NOMO-1 (cell line): ENCODE results near the gene GPR82.

Experiments
- DNase-seq, 2 experiments: peaks; one replicate each; lab custom pipeline; 2025; ENCODE audit not compliant: unreplicated experiment in 2 of 2; lab: John Stamatoyannopoulos, UW

Gene GPR82

GRCh38 chrX:41718481-41719235 lies 5.3 kb upstream of the GPR82 start:
- DNase-seq, result no peak

- peak in 1 of 2 experiments; percentile 14 for DNase-seq
These were observed 4.4 kb upstream of the GPR82 start for GRCh38 chrX:41719610-41720009.

DNA sequence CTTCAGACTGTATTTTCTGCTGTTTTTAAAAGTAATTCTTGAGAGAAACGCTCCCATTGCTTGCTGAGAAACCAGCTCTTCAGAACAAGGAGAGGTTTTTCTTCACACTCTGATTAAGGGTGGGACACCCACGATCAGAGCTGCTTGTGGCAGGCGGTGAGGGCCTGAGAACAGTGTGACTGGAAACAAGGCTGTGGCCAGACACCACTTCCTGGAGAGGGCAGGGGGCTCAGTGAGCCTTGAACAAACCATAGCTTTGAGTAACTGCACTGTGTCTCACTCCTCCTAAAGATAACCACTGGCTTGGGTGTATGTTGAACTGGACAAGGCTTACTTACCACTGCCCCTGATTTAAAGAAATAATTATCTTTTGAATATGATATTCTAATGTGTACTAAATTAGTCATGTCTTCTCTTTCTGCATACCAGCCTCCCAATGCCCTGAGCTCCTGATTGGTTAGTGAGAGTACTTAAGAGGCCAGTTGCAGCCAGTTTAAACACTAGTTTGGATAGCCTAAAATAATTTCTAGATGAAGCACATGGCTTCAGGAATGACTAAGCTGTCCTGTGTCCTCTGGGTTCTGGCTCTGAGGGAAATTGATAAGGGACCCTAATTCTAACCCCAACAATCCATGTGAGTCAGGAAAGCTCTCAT lies 3.7 kb upstream of the GPR82 start:
- DNase-seq, result no peak

- no peak for DNase-seq
These were observed 2.4 kb upstream of the GPR82 start for GRCh38 chrX:41721590-41721989.

- no peak for DNase-seq
These were observed 1.8 kb upstream of the GPR82 start for GRCh38 chrX:41722214-41722613.

GRCh38 chrX:41722816-41723618 lies 964 bp upstream of the GPR82 start:
- peak in 1 of 2 experiments; percentile 18 for DNase-seq

DNA sequence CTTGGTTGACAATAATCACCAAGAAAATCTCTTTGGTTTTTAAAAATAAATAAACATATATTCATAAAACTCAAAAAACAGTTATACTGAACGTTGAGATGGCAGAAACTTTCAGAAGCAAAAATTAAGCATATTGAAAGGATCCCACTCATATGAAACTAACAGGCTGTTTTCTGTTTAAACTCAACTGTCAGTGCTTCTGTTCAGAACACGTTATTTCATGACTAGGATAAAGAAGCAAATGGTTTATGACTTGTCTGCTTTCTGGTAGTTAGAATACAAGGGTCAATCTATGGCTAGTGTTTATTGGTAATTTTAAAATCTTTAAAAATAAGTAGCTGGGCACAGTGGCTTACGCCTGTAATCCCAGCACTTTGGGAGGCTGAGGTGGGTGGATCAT lies 4.1 kb downstream of the GPR82 start:
- DNase-seq, result no peak

DNA sequence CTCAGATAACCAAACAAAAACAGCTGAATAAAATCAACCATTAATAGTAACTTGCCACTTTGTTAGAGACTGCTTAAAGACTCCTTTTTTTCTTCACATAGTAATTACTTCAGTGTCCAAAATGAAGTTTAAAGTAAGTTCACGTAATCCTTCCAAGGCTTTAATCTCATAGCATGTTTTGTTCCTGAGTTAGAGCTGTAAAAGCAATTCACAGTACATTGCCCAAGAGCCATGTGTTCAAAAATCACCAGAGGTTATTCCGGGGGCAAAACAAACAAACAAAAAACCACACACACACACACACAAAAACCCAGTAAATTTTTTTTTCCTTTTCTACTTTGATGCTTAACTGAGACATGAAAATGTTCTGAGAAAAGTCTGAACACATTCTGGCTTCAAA lies 6.1 kb downstream of the GPR82 start:
- DNase-seq, result no peak

DNA sequence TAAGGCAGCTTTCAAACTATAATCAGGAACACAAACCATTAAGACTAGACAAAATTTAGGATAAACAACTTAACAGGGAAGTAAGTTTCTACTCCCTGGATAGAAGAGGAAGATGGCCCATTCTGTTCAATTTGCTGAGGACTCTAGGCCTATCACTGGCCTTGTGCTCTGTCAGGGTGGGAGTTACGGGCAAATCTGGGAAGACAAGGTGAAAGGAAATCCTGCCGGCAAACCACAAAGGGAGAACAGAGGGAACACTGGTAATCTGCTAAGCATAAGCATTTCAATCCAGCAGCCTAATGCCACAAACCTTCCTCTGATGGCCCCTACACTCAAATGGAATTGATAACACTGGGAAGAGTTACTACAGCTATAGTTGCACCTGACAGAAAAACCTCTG lies 8.3 kb downstream of the GPR82 start:
- no peak for DNase-seq

DNA sequence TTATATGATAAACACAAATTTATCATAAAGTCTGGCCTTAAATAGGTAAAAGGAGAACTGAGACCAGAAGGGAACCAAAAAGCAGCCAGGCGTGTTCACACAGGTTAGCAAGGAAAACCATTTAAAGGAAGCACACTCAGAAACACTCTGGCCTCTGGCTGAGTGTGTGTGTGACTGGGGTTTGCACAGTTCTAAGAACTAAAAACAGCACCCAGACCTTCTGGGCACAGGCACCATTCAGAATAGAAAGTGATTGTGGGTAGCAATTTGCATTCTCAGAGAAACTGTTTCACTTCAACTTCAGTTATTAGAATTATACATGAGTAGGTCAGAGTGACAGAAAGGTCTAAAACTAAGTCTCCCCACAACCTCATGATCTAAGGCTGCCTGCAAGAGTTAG lies 10.0 kb downstream of the GPR82 start:
- peak in 1 of 2 experiments; percentile 14 for DNase-seq

GRCh38 chrX:41734530-41734929 lies 10.5 kb downstream of the GPR82 start:
- peak in 1 of 2 experiments; percentile 10 for DNase-seq

DNA sequence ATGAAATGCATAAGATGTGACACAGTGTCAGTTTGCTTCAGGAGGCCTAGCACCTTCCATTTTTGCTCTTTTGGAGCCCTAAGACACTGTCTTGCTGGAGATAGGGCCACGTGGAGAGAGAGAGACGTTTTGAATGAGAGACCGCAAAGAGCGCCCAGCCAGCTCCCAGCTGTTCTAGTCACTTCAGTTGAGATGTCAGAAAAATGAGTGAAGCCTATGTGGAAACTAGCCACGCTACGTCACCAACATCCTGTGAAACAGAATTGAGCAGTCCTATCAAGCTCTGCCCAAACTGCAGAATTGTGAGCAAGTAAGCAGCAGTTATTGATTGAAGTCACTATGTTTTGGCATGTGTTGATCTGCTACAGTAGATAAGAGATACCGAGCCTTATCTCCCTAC lies 13.1 kb downstream of the GPR82 start:
- no peak for DNase-seq

- DNase-seq, result no peak
These were observed 15.9 kb downstream of the GPR82 start for GRCh38 chrX:41739871-41740270.

- DNase-seq, result no peak
These were observed 26.7 kb downstream of the GPR82 start for GRCh38 chrX:41750716-41751115.

- DNase-seq, result no peak
These were observed 34.4 kb downstream of the GPR82 start for GRCh38 chrX:41758401-41758800.

GRCh38 chrX:41759817-41760216 lies 35.8 kb downstream of the GPR82 start:
- peak; percentile 8 to 17 for DNase-seq

GRCh38 chrX:41761169-41761568 lies 37.2 kb downstream of the GPR82 start:
- DNase-seq, result no peak

- no peak for DNase-seq
These were observed 37.7 kb downstream of the GPR82 start for GRCh38 chrX:41761702-41762101.

DNA sequence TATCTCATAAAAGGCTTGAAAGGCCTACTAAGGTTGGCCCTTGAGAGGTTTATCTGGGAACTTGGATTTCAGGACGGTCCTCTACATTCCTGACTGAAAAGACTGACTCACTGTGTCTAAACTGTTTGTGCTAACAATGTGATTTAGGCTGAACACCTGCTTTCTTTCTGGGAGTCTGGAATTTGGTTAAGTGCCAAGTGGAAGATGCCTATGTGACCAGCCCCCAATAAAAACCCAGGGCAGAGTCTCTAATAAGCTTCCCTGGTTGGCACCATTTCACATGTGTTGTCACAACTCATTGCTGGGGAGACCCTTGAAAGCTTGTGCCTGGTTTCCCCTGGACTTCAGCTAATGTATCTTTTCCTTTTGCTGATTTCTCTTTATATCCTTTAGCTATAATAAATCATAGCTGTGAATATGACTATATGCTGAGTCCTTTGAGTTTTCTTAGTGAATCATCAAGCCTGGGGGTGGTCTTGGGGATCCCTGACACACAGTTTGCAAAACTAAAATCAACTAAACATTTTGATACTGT lies 55.1 kb downstream of the GPR82 start:
- no peak for DNase-seq
